Hepatocyte (in vitro differentiated cells): ENCODE measurements around the gene STK40. TPM values are rescaled to one million over a fixed set of nuclear protein-coding genes. Genes with fewer than 3 reads are reported as not detected.
A peak's percentile ranks its signal among the peaks of the same experiment; 100 is the strongest.

Source experiments
- DNase-seq: peaks from one replicate; pipeline ENCODE4 v3.0.0-alpha.2; 2016; ENCODE audit warnings: low spot score
- H2AFZ ChIP-seq: fragments of 200-600 bp; sonication (generic); 2 replicates; pipeline ENCODE4 v1.6.0; 2016; ENCODE audit warnings: antibody characterized with exemption, mild to moderate bottlenecking
- H3K27ac ChIP-seq: fragments of 200-600 bp; sonication (generic); 2 replicates; pipeline ENCODE4 v1.5.1; 2016; ENCODE audit warnings: mild to moderate bottlenecking
- H3K27me3 ChIP-seq: fragments of 200-600 bp; sonication (generic); 2 replicates; pipeline ENCODE4 v1.6.1; 2016
- H3K36me3 ChIP-seq: fragments of 200-600 bp; sonication (generic); replicated peaks from 2 replicates; pipeline ENCODE4 v1.5.1; 2016; ENCODE audit warnings: low read depth; ENCODE audit not compliant: insufficient read depth
- H3K4me1 ChIP-seq: fragments of 200-600 bp; sonication (generic); 2 replicates; pipeline ENCODE4 v1.5.1; 2016; ENCODE audit warnings: mild to moderate bottlenecking, moderate library complexity; ENCODE audit not compliant: insufficient read depth
- H3K4me2 ChIP-seq: fragments of 200-600 bp; sonication (generic); 2 replicates; pipeline ENCODE4 v1.6.0; 2016
- H3K4me3 ChIP-seq: fragments of 200-600 bp; sonication (generic); 2 replicates; pipeline ENCODE4 v1.5.1; 2016; ENCODE audit warnings: mild to moderate bottlenecking
- H3K79me2 ChIP-seq: fragments of 200-600 bp; sonication (generic); 2 replicates; pipeline ENCODE4 v1.6.0; 2017; ENCODE audit warnings: mild to moderate bottlenecking
- H3K9me2 ChIP-seq: fragments of 200-600 bp; sonication (generic); replicated peaks from 2 replicates; pipeline ENCODE4 v1.6.0; 2017; ENCODE audit warnings: mild to moderate bottlenecking; ENCODE audit not compliant: insufficient read depth
- H3K9me3 ChIP-seq: fragments of 200-600 bp; sonication (generic); 2 replicates; pipeline ENCODE4 v1.5.1; 2016; ENCODE audit warnings: low read depth, mild to moderate bottlenecking
- H4K20me1 ChIP-seq: fragments of 200-600 bp; sonication (generic); 2 replicates; pipeline ENCODE4 v1.6.0; 2016; ENCODE audit warnings: mild to moderate bottlenecking; ENCODE audit not compliant: insufficient read depth, poor library complexity, severe bottlenecking
- CTCF ChIP-seq: fragments of 200-600 bp; sonication (generic); IDR thresholded peaks from 2 replicates; pipeline ENCODE4 v1.5.1; 2016; ENCODE audit warnings: antibody characterized with exemption, mild to moderate bottlenecking; ENCODE audit not compliant: poor library complexity
- EZH2 ChIP-seq: fragments of 200-600 bp; sonication (generic); IDR thresholded peaks from 2 replicates; pipeline ENCODE4 v1.6.1; 2016; ENCODE audit warnings: antibody characterized with exemption, mild to moderate bottlenecking, borderline replicate concordance
- EZH2phosphoT487 ChIP-seq: fragments of 200-600 bp; sonication (generic); IDR thresholded peaks from one replicate; pipeline ENCODE4 v1.6.1; 2018; ENCODE audit warnings: antibody characterized with exemption, mild to moderate bottlenecking, low read depth, moderate library complexity; ENCODE audit not compliant: unreplicated experiment, severe bottlenecking
- WGBS: methylation state at CpG from one replicate; pipeline ENCODE4 v1.1.6; 2016; ENCODE audit warnings: low lambda C conversion rate; ENCODE audit errors: missing lambda C conversion rate; 5-methylcytosine and 5-hydroxymethylcytosine counted together
- polyA plus RNA-seq: library from polyadenylated mRNA; unstranded; fragments of >200 nt; fragmentation: Nextera tagmentation; extraction: Ambion mirVana; gene quantifications from 2 replicates; pipeline ENCODE4 v1.2.1, GENCODE V29; 2016
- total RNA-seq: library from RNA; depleted of rRNA; stranded (reverse); fragments of >200 nt; gene quantifications from 2 replicates; pipeline ENCODE4 v1.2.3, GENCODE V29; 2014

STK40 gene
- total and polyA plus RNA-seq, 2 experiments from 2014 or later, result 30.7 to 56.3 TPM

- Histone ChIP-seq H3K9me2 (no peaks in the 10 kb centered on the region), H3K36me3 (no peaks in the 10 kb centered on the region), H3K27ac (peak overlapping the region; percentile 43), H3K4me3 (no peak overlapping the region), H4K20me1 (peaks cover 13% of the 10 kb centered on the region), H3K4me2 (no peak overlapping the region), H3K4me1 (peaks cover 19% of the 10 kb centered on the region), H2AFZ (no peak overlapping the region), H3K9me3 (no peaks in the 10 kb centered on the region), H3K27me3 (no peaks in the 10 kb centered on the region), H3K79me2 (peaks cover 89% of the 10 kb centered on the region)
- DNase-seq, result peak; percentile 33
- TF ChIP-seq CTCF (no peak), EZH2 (no peak), EZH2phosphoT487 (no peak)
- WGBS, result 64% methylated on average over 4 of the region's 4 CpGs
These were observed 17.9 kb downstream of the STK40 start for GRCh38 chr1:36367798-36368197.

GRCh38 chr1:36367066-36367465, 18.7 kb downstream of the STK40 start:
- no peaks in the 10 kb centered on the region for H3K36me3 ChIP-seq
- no peak for DNase-seq
- no peaks in the 10 kb centered on the region for H3K9me3 ChIP-seq
- peaks cover 86% of the 10 kb centered on the region for H3K79me2 ChIP-seq
- no peak overlapping the region for H3K27ac ChIP-seq
- H4K20me1 ChIP-seq, result peaks cover 13% of the 10 kb centered on the region
- no peaks in the 10 kb centered on the region for H3K27me3 ChIP-seq
- H3K4me3 ChIP-seq, result no peak overlapping the region
- peaks cover 17% of the 10 kb centered on the region for H3K4me1 ChIP-seq
- WGBS, result 93% methylated on average over 4 of the region's 5 CpGs
- H3K4me2 ChIP-seq, result no peak overlapping the region
- TF ChIP-seq CTCF (no peak), EZH2 (no peak), EZH2phosphoT487 (no peak)
- no peak overlapping the region for H2AFZ ChIP-seq
- H3K9me2 ChIP-seq, result no peaks in the 10 kb centered on the region

GRCh38 chr1:36366091-36366661, 19.5 kb downstream of the STK40 start:
- peaks cover 82% of the 10 kb centered on the region for H3K79me2 ChIP-seq
- no peak overlapping the region for H3K4me2 ChIP-seq

More at GRCh38 chr1:36366091-36366661, 19.5 kb downstream of the STK40 start:
- Histone ChIP-seq H3K4me3 (no peak overlapping the region), H3K36me3 (no peaks in the 10 kb centered on the region), H3K27ac (peak overlapping the region; percentile 61), H3K9me2 (no peaks in the 10 kb centered on the region), H3K4me1 (peaks cover 14% of the 10 kb centered on the region), H3K9me3 (no peaks in the 10 kb centered on the region), H3K27me3 (no peaks in the 10 kb centered on the region), H4K20me1 (peaks cover 13% of the 10 kb centered on the region), H2AFZ (no peak overlapping the region)
- WGBS, result 74% methylated on average over 18 of the region's 18 CpGs
- TF ChIP-seq CTCF, result no peak
- no peak for TF ChIP-seq EZH2
- no peak for TF ChIP-seq EZH2phosphoT487
- DNase-seq, result peak; percentile 38
